Measurements from ENCODE around the gene BCL2L2.
"Not testable (repeated sequence)": the region's sequence is repeated elsewhere in the genome, so short reads cannot be mapped to it uniquely, and the experiment has no call there.

BCL2L2 gene

GRCh38 chr14:23324993-23325392 lies 18.4 kb downstream of the BCL2L2 start:
- DNase-seq, result no peak

GRCh38 chr14:23325746-23326145 lies 19.1 kb downstream of the BCL2L2 start:
- DNase-seq, result not testable (repeated sequence)

GRCh38 chr14:23326491-23327332 lies 20.1 kb downstream of the BCL2L2 start:
- DNase-seq, result no peak

- peak; percentile 19 for DNase-seq
These were observed 21.5 kb downstream of the BCL2L2 start for GRCh38 chr14:23327947-23328744.

- DNase-seq, result no peak
These were observed 29.0 kb downstream of the BCL2L2 start for GRCh38 chr14:23335623-23336022.

GRCh38 chr14:23339506-23340268 lies 33.1 kb downstream of the BCL2L2 start:
- no peak for DNase-seq

- DNase-seq, result no peak
These were observed 37.8 kb downstream of the BCL2L2 start for GRCh38 chr14:23344481-23344880.

- DNase-seq, result no peak
These were observed 39.5 kb downstream of the BCL2L2 start for GRCh38 chr14:23345987-23346692.

GRCh38 chr14:23346693-23347405 lies 40.2 kb downstream of the BCL2L2 start:
- no peak for DNase-seq

GRCh38 chr14:23347406-23348296 lies 41.0 kb downstream of the BCL2L2 start:
- no peak for DNase-seq

GRCh38 chr14:23348297-23348655 lies 41.6 kb downstream of the BCL2L2 start:
- DNase-seq, result no peak

GRCh38 chr14:23349156-23349845 lies 42.7 kb downstream of the BCL2L2 start:
- no peak for DNase-seq

- DNase-seq, result no peak
These were observed 45.3 kb downstream of the BCL2L2 start for GRCh38 chr14:23351681-23352505.

- DNase-seq, result peak; percentile 47
These were observed 46.1 kb downstream of the BCL2L2 start, which contains the start of gene SLC22A17 for GRCh38 chr14:23352506-23353432. Gene SLC22A17 (minus strand): TSS chr14:23352887.

- DNase-seq, result no peak
These were observed 46.8 kb downstream of the BCL2L2 start for GRCh38 chr14:23353433-23353780.

- DNase-seq, result no peak
These were observed 48.4 kb downstream of the BCL2L2 start for GRCh38 chr14:23354990-23355389.

GRCh38 chr14:23355871-23356435 lies 49.3 kb downstream of the BCL2L2 start:
- DNase-seq, result no peak

- no peak for DNase-seq
These were observed 50.0 kb downstream of the BCL2L2 start for GRCh38 chr14:23356662-23357061.
